Mesenchymal stem cell (in vitro differentiated cells and primary cell): ENCODE data around the gene RNF44.

Experiments
- DNase-seq: peaks from one replicate; pipeline ENCODE4 v3.0.0-alpha.2; 2013
- H2AFZ ChIP-seq: one replicate; pipeline ENCODE4 v1.6.1; 2013; ENCODE audit warnings: low read depth, mild to moderate bottlenecking, control low read depth, inconsistent platforms, low read length, moderate library complexity
- H2AK5ac ChIP-seq: 2 replicates; pipeline ENCODE4 v1.6.1; 2013; ENCODE audit warnings: low read length, moderate library complexity, mild to moderate bottlenecking, inconsistent platforms; ENCODE audit not compliant: severe bottlenecking
- H2BK120ac ChIP-seq: one replicate; pipeline ENCODE4 v1.6.1; 2013; ENCODE audit warnings: low read depth, mild to moderate bottlenecking, inconsistent platforms, low read length, moderate library complexity
- H2BK12ac ChIP-seq, 2 experiments: one replicate each; pipeline ENCODE4 v1.6.1; 2013; ENCODE audit warnings: inconsistent platforms in 2 of 2, low read length in 2 of 2, mild to moderate bottlenecking in 2 of 2, moderate library complexity in 2 of 2, control low read depth in 1 of 2
- H2BK15ac ChIP-seq: one replicate; pipeline ENCODE4 v1.6.1; 2013; ENCODE audit warnings: mild to moderate bottlenecking, low read depth, inconsistent platforms; ENCODE audit not compliant: poor library complexity, severe bottlenecking
- H2BK5ac ChIP-seq: 2 replicates; pipeline ENCODE4 v1.6.1; 2013; ENCODE audit warnings: low read depth, mild to moderate bottlenecking, low read length, control low read depth, inconsistent platforms; ENCODE audit not compliant: poor library complexity, severe bottlenecking
- H3K14ac ChIP-seq, 2 experiments: one replicate each; pipeline ENCODE4 v1.6.1; 2013; ENCODE audit warnings: inconsistent platforms in 2 of 2, low read length in 2 of 2, control low read depth in 1 of 2, mild to moderate bottlenecking in 1 of 2, moderate library complexity in 1 of 2
- H3K18ac ChIP-seq, 2 experiments: one replicate each; pipeline ENCODE4 v1.6.1; 2013; ENCODE audit warnings: inconsistent platforms in 2 of 2, low read length in 2 of 2, control low read depth in 1 of 2, low read depth in 1 of 2, mild to moderate bottlenecking in 1 of 2
- H3K23ac ChIP-seq, 2 experiments: one replicate each; pipeline ENCODE4 v1.6.1; 2013; ENCODE audit warnings: inconsistent platforms in 2 of 2, low read length in 2 of 2, mild to moderate bottlenecking in 2 of 2, moderate library complexity in 2 of 2, control low read depth in 1 of 2
- H3K27ac ChIP-seq: 2 replicates; pipeline ENCODE4 v1.5.1; 2013; ENCODE audit warnings: mild to moderate bottlenecking, moderate library complexity, low read length, control low read depth, inconsistent platforms; ENCODE audit not compliant: poor library complexity, severe bottlenecking
- H3K27me3 ChIP-seq, 2 experiments: 2 replicates each; pipeline versions ENCODE4 v1.6.1 to v1.7.0; 2013; ENCODE audit warnings: low read length in 2 of 2, mild to moderate bottlenecking in 2 of 2, moderate library complexity in 2 of 2, control low read depth in 1 of 2, inconsistent platforms in 1 of 2; ENCODE audit not compliant: control insufficient read depth in 1 of 2, insufficient read depth in 1 of 2
- H3K36me3 ChIP-seq, 2 experiments: 2 replicates each; pipeline versions ENCODE4 v1.6.1 to v1.7.0; 2013; ENCODE audit warnings: low read length in 2 of 2, control low read depth in 1 of 2, inconsistent platforms in 1 of 2, low read depth in 1 of 2, mild to moderate bottlenecking in 1 of 2; ENCODE audit not compliant: insufficient read depth in 2 of 2, control insufficient read depth in 1 of 2
- H3K4ac ChIP-seq, 2 experiments: one replicate each; pipeline ENCODE4 v1.6.1; 2013; ENCODE audit warnings: inconsistent platforms in 2 of 2, low read length in 2 of 2, mild to moderate bottlenecking in 2 of 2, moderate library complexity in 2 of 2, control low read depth in 1 of 2, low read depth in 1 of 2
- H3K4me1 ChIP-seq: 2 replicates; pipeline ENCODE4 v1.6.1; 2013; ENCODE audit warnings: low read depth, low read length, control low read depth; ENCODE audit not compliant: control insufficient read depth, insufficient read depth
- H3K4me2 ChIP-seq: 2 replicates; pipeline ENCODE4 v1.6.1; 2013; ENCODE audit warnings: low read length, mild to moderate bottlenecking, inconsistent platforms; ENCODE audit not compliant: poor library complexity, severe bottlenecking
- H3K4me3 ChIP-seq, 2 experiments: 2 replicates each; pipeline versions ENCODE4 v1.5.1 to v1.7.0; 2013; ENCODE audit warnings: low read length in 2 of 2, mild to moderate bottlenecking in 2 of 2, control low read depth in 1 of 2, low read depth in 1 of 2; ENCODE audit not compliant: insufficient read depth in 1 of 2
- H3K79me1 ChIP-seq: replicated peaks from 2 replicates; pipeline ENCODE4 v1.6.1; 2013; ENCODE audit warnings: mild to moderate bottlenecking, control low read depth, low read length, inconsistent platforms; ENCODE audit not compliant: poor library complexity, severe bottlenecking
- H3K9ac ChIP-seq: 2 replicates; pipeline ENCODE4 v1.7.0; 2013; ENCODE audit warnings: mild to moderate bottlenecking, low read length, moderate library complexity
- H3K9me3 ChIP-seq: 2 replicates; pipeline ENCODE4 v1.7.0; 2013; ENCODE audit warnings: mild to moderate bottlenecking, low read length; ENCODE audit not compliant: control insufficient read depth
- H4K8ac ChIP-seq: one replicate; pipeline ENCODE4 v1.6.1; 2013; ENCODE audit warnings: inconsistent platforms, mild to moderate bottlenecking, low read length, moderate library complexity
- H4K91ac ChIP-seq: one replicate; pipeline ENCODE4 v1.6.1; 2013; ENCODE audit warnings: mild to moderate bottlenecking, low read length, inconsistent platforms
- WGBS: methylation state at CpG from one replicate; pipeline ENCODE4 v1.1.7; 2013; ENCODE audit warnings: mixed read lengths; 5-methylcytosine and 5-hydroxymethylcytosine counted together

RNF44 gene

GRCh38 chr5:176524987-176525386, 12.2 kb downstream of the RNF44 start:
- Histone ChIP-seq H2BK15ac (no peak overlapping the region), H3K14ac (no peak overlapping the region), H4K91ac (no peak overlapping the region), H2BK120ac (no peak overlapping the region), H3K4ac (no peak overlapping the region), H3K36me3 (peaks cover 29 to 37% of the 10 kb centered on the region in 2 experiments), H3K9ac (no peak overlapping the region), H2AFZ (no peak overlapping the region), H3K18ac (no peak overlapping the region), H3K79me1 (peaks cover 27% of the 10 kb centered on the region), H2AK5ac (no peak overlapping the region), H3K4me3 (no peak overlapping the region), H3K4me1 (no peaks in the 10 kb centered on the region), H3K27me3 (no peaks in the 10 kb centered on the region), H4K8ac (no peak overlapping the region), H3K4me2 (no peak overlapping the region), H3K9me3 (no peaks in the 10 kb centered on the region), H2BK12ac (no peak overlapping the region), H3K23ac (no peak overlapping the region), H2BK5ac (no peak overlapping the region), H3K27ac (no peak overlapping the region)
- WGBS, result 91% methylated on average over 15 of the region's 15 CpGs
- no peak for DNase-seq

GRCh38 chr5:176524138-176524537, 13.1 kb downstream of the RNF44 start:
- H4K8ac ChIP-seq, result no peak overlapping the region
- H3K18ac ChIP-seq, result no peak overlapping the region
- H3K4ac ChIP-seq, result no peak overlapping the region
- no peak overlapping the region for H2AK5ac ChIP-seq
- no peak overlapping the region for H3K14ac ChIP-seq
- no peak overlapping the region for H3K27ac ChIP-seq
- no peak overlapping the region for H2BK5ac ChIP-seq
- no peak overlapping the region for H2BK15ac ChIP-seq
- WGBS, result 85% methylated on average over 5 of the region's 6 CpGs
- DNase-seq, result no peak
- H3K9me3 ChIP-seq, result no peaks in the 10 kb centered on the region
- H4K91ac ChIP-seq, result no peak overlapping the region
- no peak overlapping the region for H2BK12ac ChIP-seq
- H3K79me1 ChIP-seq, result peaks cover 20% of the 10 kb centered on the region
- peaks cover 22 to 29% of the 10 kb centered on the region in 2 experiments for H3K36me3 ChIP-seq
- no peak overlapping the region for H3K4me2 ChIP-seq
- no peak overlapping the region for H3K23ac ChIP-seq
- H2BK120ac ChIP-seq, result no peak overlapping the region
- H2AFZ ChIP-seq, result no peak overlapping the region
- no peaks in the 10 kb centered on the region for H3K4me1 ChIP-seq
- no peak overlapping the region for H3K4me3 ChIP-seq
- H3K27me3 ChIP-seq, result no peaks in the 10 kb centered on the region
- H3K9ac ChIP-seq, result no peak overlapping the region

GRCh38 chr5:176521699-176522263, 15.4 kb downstream of the RNF44 start:
- Histone ChIP-seq H3K23ac (no peak overlapping the region), H3K4me1 (no peaks in the 10 kb centered on the region), H2BK15ac (no peak overlapping the region), H3K27me3 (no peaks in the 10 kb centered on the region), H2BK12ac (no peak overlapping the region), H3K4me2 (no peak overlapping the region), H3K36me3 (peaks cover 4 to 6% of the 10 kb centered on the region in 2 experiments), H3K9ac (no peak overlapping the region), H3K4ac (no peak overlapping the region), H3K79me1 (no peaks in the 10 kb centered on the region), H3K4me3 (no peak overlapping the region), H4K91ac (no peak overlapping the region), H4K8ac (no peak overlapping the region), H3K9me3 (no peaks in the 10 kb centered on the region), H2BK120ac (no peak overlapping the region), H3K27ac (no peak overlapping the region), H2BK5ac (no peak overlapping the region), H3K18ac (no peak overlapping the region), H2AK5ac (no peak overlapping the region), H3K14ac (no peak overlapping the region), H2AFZ (no peak overlapping the region)
- WGBS, result 70% methylated on average over 9 of the region's 10 CpGs
- no peak for DNase-seq

- H3K4me2 ChIP-seq, result no peak overlapping the region
- no peaks in the 10 kb centered on the region for H3K79me1 ChIP-seq
- no peak overlapping the region for H3K27ac ChIP-seq
- H3K9me3 ChIP-seq, result no peaks in the 10 kb centered on the region
- H2AFZ ChIP-seq, result no peak overlapping the region
- H3K4me1 ChIP-seq, result no peaks in the 10 kb centered on the region
- whole genome bisulfite sequencing, result 93% methylated on average over 6 of the region's 7 CpGs
- no peak overlapping the region for H2BK120ac ChIP-seq
- DNase-seq, result no peak
- H3K27me3 ChIP-seq, result no peaks in the 10 kb centered on the region
- H3K9ac ChIP-seq, result no peak overlapping the region
- no peak overlapping the region for H2BK15ac ChIP-seq
- no peak overlapping the region for H4K91ac ChIP-seq
- H3K18ac ChIP-seq, result no peak overlapping the region
- H2BK12ac ChIP-seq, result no peak overlapping the region
- H2BK5ac ChIP-seq, result no peak overlapping the region
- H4K8ac ChIP-seq, result no peak overlapping the region
- peaks cover 0 to 4% of the 10 kb centered on the region in 2 experiments for H3K36me3 ChIP-seq
- H3K4ac ChIP-seq, result no peak overlapping the region
- no peak overlapping the region for H3K4me3 ChIP-seq
- H3K23ac ChIP-seq, result no peak overlapping the region
- no peak overlapping the region for H3K14ac ChIP-seq
- no peak overlapping the region for H2AK5ac ChIP-seq
Observed at GRCh38 chr5:176521286-176521685, 15.9 kb downstream of the RNF44 start.
